PC-3 (cell line): Measurements from ENCODE around the gene CCNF. TPM values are rescaled to one million over a fixed set of nuclear protein-coding genes. Genes with fewer than 3 reads are reported as not detected.

Experiments used
- ATAC-seq: fragments of 200-7000 bp; cut with Tn5 transposase; 2 replicates; pipeline ENCODE4 v1.9.1; 2020; ENCODE audit warnings: mild to moderate bottlenecking, moderate library complexity
- BruUV-seq: library from RNA; stranded (reverse); fragments of 400-500 nt; replicated peaks from 2 replicates; lab custom pipeline; 2021; lab: Mats Ljungman, UMichigan
- CTCF ChIA-PET: fragments of 300-600 bp; sonication (Branson Sonifier 250); formaldehyde crosslinking; loops from one replicate; lab custom pipeline; 2022; ENCODE audit warnings: antibody characterized with exemption; lab: Charles Lee
- POLR2A ChIA-PET: fragments of 300-600 bp; sonication (Branson Sonifier 250); formaldehyde crosslinking; loops from one replicate; lab custom pipeline; 2022; ENCODE audit warnings: antibody characterized with exemption; ENCODE audit not compliant: unreplicated experiment; lab: Charles Lee
- DNase-seq: peaks from one replicate; pipeline ENCODE4 v3.0.0-alpha.2; 2015
- H2AFZ ChIP-seq: fragments of 300-600 bp; sonication (generic); 2 replicates; pipeline ENCODE4 v1.6.0; 2016; ENCODE audit warnings: antibody characterized with exemption, low read length
- H3F3A ChIP-seq: fragments of 300-600 bp; sonication (generic); one replicate; pipeline ENCODE4 v1.6.0; 2017; ENCODE audit warnings: antibody characterized with exemption, low read length, control low read depth, mild to moderate bottlenecking; ENCODE audit not compliant: unreplicated experiment
- H3K27ac ChIP-seq: fragments of 300-600 bp; sonication (generic); 2 replicates; pipeline ENCODE4 v1.5.1; 2016; ENCODE audit warnings: mild to moderate bottlenecking, low read length
- H3K27me3 ChIP-seq: fragments of 300-600 bp; sonication (generic); 2 replicates; pipeline ENCODE4 v1.6.1; 2016; ENCODE audit warnings: low read length, mixed read lengths
- H3K36me3 ChIP-seq: fragments of 300-600 bp; sonication (generic); 2 replicates; pipeline ENCODE4 v1.6.1; 2016; ENCODE audit warnings: low read depth, mixed run types, low read length, mixed read lengths
- H3K4me1 ChIP-seq: fragments of 300-600 bp; sonication (generic); 2 replicates; pipeline ENCODE4 v1.5.1; 2016; ENCODE audit warnings: low read length; ENCODE audit not compliant: insufficient read depth
- H3K4me2 ChIP-seq: fragments of 300-600 bp; sonication (generic); 2 replicates; pipeline ENCODE4 v1.6.0; 2016; ENCODE audit warnings: low read length
- H3K4me3 ChIP-seq: fragments of 300-600 bp; sonication (generic); 2 replicates; pipeline ENCODE4 v1.5.1; 2016; ENCODE audit warnings: mild to moderate bottlenecking, low read length, mixed read lengths
- H3K79me2 ChIP-seq: fragments of 300-600 bp; sonication (generic); 2 replicates; pipeline ENCODE4 v1.6.1; 2017; ENCODE audit warnings: low read length, mixed read lengths
- H3K9ac ChIP-seq: fragments of 300-600 bp; sonication (generic); 2 replicates; pipeline ENCODE4 v1.6.0; 2016; ENCODE audit warnings: mild to moderate bottlenecking, low read length
- H3K9me2 ChIP-seq: fragments of 300-600 bp; sonication (generic); replicated peaks from 2 replicates; pipeline ENCODE4 v1.6.1; 2016; ENCODE audit warnings: mixed run types, low read length, mixed read lengths
- H3K9me3 ChIP-seq: fragments of 300-600 bp; sonication (generic); 2 replicates; pipeline ENCODE4 v1.6.1; 2016; ENCODE audit warnings: low read length, mixed read lengths
- H4K20me1 ChIP-seq: fragments of 300-600 bp; sonication (generic); 2 replicates; pipeline ENCODE4 v1.6.1; 2016; ENCODE audit warnings: low read length, mixed read lengths
- CTCF ChIP-seq: fragments of 300-600 bp; sonication (generic); conservative IDR thresholded peaks from 2 replicates; pipeline ENCODE4 v1.5.1; 2017; ENCODE audit warnings: antibody characterized with exemption, low read depth, mild to moderate bottlenecking, low read length
- EZH2 ChIP-seq: fragments of 300-600 bp; sonication (generic); IDR thresholded peaks from one replicate; pipeline ENCODE4 v1.6.1; 2017; ENCODE audit warnings: antibody characterized with exemption, mild to moderate bottlenecking, low read length; ENCODE audit not compliant: unreplicated experiment
- EZH2phosphoT487 ChIP-seq: fragments of 300-600 bp; sonication (generic); IDR thresholded peaks from 2 replicates; pipeline ENCODE4 v1.6.1; 2018; ENCODE audit warnings: mild to moderate bottlenecking, antibody characterized with exemption, low read length, borderline replicate concordance
- intact Hi-C: fragments of 100-400 bp; cut with micrococcal nuclease; formaldehyde crosslinking; loops from 2 replicates; pipeline ENCODE4 v1.9.0; 2023
- total RNA-seq: library from RNA; depleted of rRNA; stranded (reverse); fragments of >200 nt; gene quantifications from 2 replicates; pipeline ENCODE4 v1.2.3, GENCODE V29; 2014

CCNF gene
- total RNA-seq, 1 experiment from 2014 or later = 26.8 TPM

- H3K27me3 ChIP-seq = no peaks in the 10 kb centered on the region
- no peaks in the 10 kb centered on the region for H4K20me1 ChIP-seq
- H2AFZ ChIP-seq = no peak overlapping the region
- peaks cover 31% of the 10 kb centered on the region for H3K79me2 ChIP-seq
- H3K9ac ChIP-seq = no peak overlapping the region
- no peaks in the 10 kb centered on the region for H3K9me3 ChIP-seq
- intact Hi-C loops = no loop called here
- ChIA-PET CTCF (no interaction called here), POLR2A (no interaction called here)
- H3K27ac ChIP-seq = no peak overlapping the region
- H3K9me2 ChIP-seq = no peaks in the 10 kb centered on the region
- BruUV-seq = no TSS peak
- H3K4me2 ChIP-seq = peak overlapping the region; percentile 86
- H3K4me1 ChIP-seq = peaks cover 1% of the 10 kb centered on the region; the same call in 1 of the 2 replicates
- TF ChIP-seq EZH2phosphoT487 (no peak), EZH2 (no peak), CTCF (no peak)
- DNase-seq (peak; percentile 26), ATAC-seq (peak; percentile 1; the same call in 1 of the 2 replicates)
- peak overlapping the region; percentile 57 for H3K4me3 ChIP-seq
- H3F3A ChIP-seq = no peaks in the 10 kb centered on the region
- no peaks in the 10 kb centered on the region for H3K36me3 ChIP-seq
These were observed 44.2 kb downstream of the CCNF start for GRCh38 chr16:2473446-2473926.

GRCh38 chr16:2473999-2474876, 45.0 kb downstream of the CCNF start:
- DNase-seq (peak; percentile 37), ATAC-seq (peak; percentile 50)

More at GRCh38 chr16:2473999-2474876, 45.0 kb downstream of the CCNF start:
- Histone ChIP-seq H4K20me1 (no peaks in the 10 kb centered on the region), H3K9me2 (no peaks in the 10 kb centered on the region), H3K9ac (peak overlapping the region; percentile 69), H3K36me3 (no peaks in the 10 kb centered on the region), H2AFZ (peak overlapping the region; percentile 67), H3K4me1 (no peaks in the 10 kb centered on the region; the same call in 1 of the 2 replicates), H3K27me3 (no peaks in the 10 kb centered on the region), H3F3A (no peaks in the 10 kb centered on the region), H3K4me2 (peak overlapping the region; percentile 98), H3K9me3 (no peaks in the 10 kb centered on the region), H3K79me2 (peaks cover 33% of the 10 kb centered on the region), H3K27ac (no peak overlapping the region), H3K4me3 (peak overlapping the region; percentile 77)
- intact Hi-C loops = no loop called here
- POLR2A ChIA-PET = interaction anchor here (0.6 kb wide), 2 partner anchors 37 to 319 kb away, joined by 8 to 11 read pairs; partner anchors contain the start of gene TRAF7
- CTCF ChIA-PET = no interaction called here
- TF ChIP-seq CTCF = no peak
- TF ChIP-seq EZH2 = no peak
- TF ChIP-seq EZH2phosphoT487 = 0 out of 2 replicates have a peak, but pooled peaks have one; percentile 45
- no TSS peak for BruUV-seq
